CD4-positive, alpha-beta T cell treated with Interleukin-2 at 100 ng/mL for 4 hours (primary cell): ENCODE data around the gene NRXN2.

Source experiments
- DNase-seq: peaks from one replicate; pipeline ENCODE4 v3.0.0-alpha.2; 2020; ENCODE audit warnings: low spot score

The NRXN2 gene

GRCh38 chr11:64743591-64744543, 20.9 kb upstream of the NRXN2 start, which contains the start of gene RASGRP2:
TSS of gene RASGRP2 (minus strand) at chr11:64744142. CDS start at chr11:64742866, 1,276 bp downstream.
- DNase-seq = peak; percentile 86

DNA sequence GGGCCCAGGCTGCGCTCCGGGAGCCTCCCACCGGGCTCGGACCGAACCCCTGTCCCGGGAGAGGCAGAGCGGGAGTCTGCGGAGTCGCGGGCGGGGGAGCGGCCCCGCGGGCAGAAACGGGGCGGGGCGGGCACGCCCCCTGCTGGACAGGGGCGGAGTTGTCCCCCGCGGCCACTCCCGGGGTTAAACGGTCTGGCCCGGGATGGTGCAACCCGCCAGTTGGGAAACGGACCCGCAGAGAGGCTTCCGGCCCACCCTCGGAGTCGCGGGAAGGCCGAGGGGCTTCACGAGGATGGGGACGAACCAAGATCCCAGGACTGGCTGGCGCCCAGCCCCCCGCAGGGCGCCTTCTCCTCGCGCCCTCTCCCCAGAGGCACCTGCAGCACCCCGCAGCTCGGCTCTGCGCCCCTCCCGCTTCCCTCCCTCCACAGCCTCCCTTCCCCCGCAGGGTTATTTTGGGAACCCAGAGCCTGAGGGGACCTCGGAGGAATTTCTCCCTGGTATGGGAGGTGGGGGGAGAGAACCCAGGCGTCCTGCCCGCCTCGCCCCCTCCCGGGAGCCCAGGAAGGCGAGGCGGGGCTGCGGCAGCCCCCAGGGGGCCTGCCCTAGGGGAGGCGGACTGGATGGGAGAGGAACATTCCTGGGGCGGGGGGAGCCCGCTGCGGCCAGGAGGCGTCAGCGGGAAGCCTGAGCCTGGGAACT, 20.0 kb upstream of the NRXN2 start:
- peak; percentile 74 for DNase-seq

DNA sequence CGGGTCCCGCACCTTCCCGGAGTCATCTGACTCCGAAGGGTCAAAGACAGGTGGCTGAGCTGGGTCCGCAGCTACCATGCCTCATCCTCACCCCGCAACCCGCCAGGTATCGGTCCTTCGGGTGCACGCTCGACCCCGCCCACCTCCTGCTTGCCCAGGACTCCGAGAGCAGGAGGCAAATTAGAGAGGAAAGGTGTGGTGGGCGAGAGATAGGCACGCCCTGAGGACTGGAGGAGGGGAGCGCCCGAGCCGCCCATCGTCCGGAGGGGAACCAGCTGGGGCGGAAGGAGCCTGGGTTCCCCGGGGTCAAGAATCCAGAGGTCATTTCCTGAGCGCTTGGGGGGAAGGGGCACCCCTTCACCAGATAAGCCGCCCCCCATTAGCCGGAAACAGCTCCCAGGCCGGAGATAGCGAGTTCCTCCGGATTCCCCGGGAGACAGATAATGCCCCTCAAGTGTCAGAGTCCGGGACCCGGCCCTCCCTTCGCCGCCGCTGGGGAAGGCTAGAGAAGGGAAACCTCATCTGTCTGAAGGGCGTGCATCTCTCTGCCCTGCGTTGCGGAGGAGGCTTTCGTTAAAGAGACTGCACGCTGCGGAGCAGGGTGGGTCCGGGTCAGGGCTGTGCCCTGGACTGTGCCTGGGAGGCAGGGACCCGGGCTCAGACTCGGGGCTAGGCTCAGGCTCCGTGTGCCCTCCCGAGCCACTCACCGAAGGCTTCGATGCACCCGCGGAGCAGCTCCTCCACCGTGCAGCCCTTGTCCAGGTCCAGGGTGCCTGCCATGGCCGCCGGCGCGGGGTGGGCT, 19.3 kb upstream of the NRXN2 start:
- peak; percentile 27 for DNase-seq

- no peak for DNase-seq
Observed at GRCh38 chr11:64741375-64742086, 18.5 kb upstream of the NRXN2 start.

GRCh38 chr11:64739871-64740270, 16.9 kb upstream of the NRXN2 start:
- DNase-seq = no peak

- DNase-seq = no peak
Observed at GRCh38 chr11:64736654-64737053, 13.7 kb upstream of the NRXN2 start.

- DNase-seq = no peak
Observed at GRCh38 chr11:64735725-64736259, 12.8 kb upstream of the NRXN2 start.

DNA sequence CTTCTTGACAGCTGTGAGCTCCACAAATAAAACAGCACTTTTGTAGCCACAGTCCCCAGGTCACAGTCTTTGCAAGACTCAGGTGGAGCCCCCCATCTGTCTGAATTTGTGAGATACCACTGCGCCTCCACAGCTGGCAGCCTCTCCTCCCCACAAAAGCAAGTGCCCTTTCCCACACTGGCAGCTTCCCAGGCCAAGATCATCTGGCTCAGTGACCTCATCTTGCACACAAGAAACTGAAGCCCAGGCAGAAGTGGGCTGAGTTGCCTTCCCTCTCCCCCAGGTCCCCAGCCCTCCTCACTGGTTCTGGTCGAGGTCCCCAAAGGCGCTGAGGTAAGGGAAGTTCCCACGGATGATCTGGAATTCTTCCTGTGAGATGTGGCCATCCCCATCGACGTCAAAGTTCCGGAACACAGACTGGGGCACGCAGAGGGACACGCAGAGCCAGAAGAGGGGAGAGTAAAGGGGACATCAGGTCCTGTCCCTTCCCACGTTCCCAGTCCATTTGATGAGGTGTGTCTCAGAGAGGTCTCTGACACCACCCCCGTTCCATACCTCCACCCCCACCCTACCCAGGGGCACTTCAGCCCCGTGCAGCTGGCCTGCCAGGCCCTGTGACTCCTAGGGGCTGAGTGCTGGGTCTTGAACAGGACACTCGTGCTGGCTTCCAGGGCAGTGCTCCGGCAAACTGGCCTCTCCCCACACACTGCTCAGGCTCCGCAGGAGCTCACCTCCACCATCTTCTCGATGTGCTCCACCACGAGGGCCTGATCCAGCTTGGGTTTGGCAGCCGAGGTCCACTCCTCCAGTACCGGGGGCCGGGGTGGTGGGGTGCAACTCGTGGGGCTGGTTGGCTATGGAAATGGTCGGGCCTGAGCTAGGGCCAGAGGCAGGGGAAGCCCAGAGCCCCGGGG, 12.1 kb upstream of the NRXN2 start:
- no peak for DNase-seq

DNA sequence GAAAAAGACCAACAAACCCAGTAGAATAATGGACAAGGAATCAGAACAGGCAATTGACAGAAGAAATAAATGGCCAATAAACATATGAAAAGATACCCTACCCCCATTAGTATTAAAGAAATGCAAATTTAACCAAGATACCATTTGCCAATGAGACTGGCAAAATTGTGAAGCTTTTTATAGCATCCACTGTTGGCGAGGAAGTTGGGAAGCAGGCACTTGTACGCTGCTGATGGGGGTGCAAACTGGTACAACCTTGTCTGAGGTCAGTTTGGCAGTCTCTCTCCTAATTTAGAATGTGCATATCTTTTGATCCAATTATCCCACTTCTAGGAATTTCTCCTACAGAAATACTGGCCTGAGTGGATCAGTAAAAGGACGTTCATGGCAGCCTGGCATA, 8.6 kb upstream of the NRXN2 start:
- DNase-seq = no peak

DNA sequence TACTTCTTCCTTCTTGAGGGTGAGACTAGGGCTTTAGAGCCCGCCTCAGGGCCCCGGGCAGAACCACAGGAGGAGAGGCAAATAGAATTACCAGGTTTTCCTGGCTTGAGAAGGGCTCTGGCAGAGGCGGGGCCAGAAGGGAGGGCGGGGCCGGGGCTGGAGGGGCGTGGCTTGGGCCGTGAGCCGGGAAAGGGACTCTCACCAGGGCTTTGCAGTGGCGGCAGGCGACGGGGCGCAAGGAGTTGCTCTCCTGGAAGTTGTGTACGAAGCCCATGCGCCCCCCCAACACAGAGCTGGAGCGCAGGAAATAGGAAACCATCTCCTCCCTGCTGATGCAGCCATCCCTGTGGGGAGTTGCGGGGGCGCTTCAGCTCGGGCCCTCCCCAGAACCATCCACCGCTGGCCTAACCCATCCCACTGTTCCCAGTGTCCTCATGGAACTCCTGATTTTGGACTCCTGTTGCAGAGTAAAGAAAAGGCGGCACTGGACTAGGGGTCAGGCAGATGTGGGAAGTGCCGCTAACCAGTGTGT, 6.9 kb upstream of the NRXN2 start:
- no peak for DNase-seq

DNA sequence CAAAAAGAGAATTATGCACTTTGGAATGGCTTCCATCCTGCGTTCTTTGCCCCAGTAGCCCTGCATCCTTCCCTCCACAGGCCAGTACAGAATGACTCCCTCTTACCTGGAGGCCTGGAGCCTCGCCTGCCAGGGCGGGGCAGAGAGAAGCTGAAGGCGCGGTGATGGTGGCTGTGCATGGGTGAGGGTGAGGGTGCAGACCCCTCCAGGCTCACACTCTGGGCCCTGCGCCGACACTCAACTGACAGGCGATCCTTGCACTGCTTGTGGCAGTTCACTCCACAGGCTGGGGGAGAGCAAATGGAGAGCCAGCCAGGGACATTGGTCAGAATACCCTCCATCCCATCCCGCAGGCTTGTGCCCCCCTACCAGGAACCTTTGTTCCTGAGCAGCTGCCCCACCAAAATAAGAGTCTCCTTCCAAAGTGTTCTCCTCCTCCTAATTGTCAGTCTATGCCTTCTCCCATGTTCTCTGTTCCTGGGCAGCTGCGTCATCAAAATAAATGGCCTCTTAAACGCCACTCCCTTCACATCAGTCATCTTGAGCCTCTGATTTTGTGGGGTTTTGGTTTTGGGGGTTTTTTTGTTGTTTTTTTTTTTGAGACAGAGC, 5.9 kb upstream of the NRXN2 start:
- no peak for DNase-seq

GRCh38 chr11:64726867-64727530, 4.0 kb upstream of the NRXN2 start:
- no peak for DNase-seq

DNA sequence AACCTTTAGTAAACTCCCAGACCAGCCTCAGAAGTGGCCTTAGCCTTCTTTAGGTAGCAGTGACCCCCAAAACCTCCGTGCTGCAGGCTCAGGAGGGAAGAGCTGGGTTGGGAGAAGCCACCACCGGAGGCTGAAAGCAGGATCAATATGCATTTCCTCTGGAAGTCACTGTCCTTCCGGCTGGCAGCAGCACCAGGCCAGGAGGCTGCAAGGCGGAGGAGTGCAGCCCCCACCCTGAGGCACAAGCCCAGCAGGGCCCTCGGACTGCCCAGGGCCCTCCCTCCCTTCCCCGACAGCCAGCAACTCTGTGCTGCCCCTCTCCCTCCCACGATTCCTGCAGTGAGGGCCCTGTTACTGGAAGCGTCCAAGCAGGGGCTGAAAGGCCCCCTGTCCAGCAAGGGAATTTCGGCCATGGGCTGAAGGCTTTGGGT, 3.2 kb upstream of the NRXN2 start:
- no peak for DNase-seq

DNA sequence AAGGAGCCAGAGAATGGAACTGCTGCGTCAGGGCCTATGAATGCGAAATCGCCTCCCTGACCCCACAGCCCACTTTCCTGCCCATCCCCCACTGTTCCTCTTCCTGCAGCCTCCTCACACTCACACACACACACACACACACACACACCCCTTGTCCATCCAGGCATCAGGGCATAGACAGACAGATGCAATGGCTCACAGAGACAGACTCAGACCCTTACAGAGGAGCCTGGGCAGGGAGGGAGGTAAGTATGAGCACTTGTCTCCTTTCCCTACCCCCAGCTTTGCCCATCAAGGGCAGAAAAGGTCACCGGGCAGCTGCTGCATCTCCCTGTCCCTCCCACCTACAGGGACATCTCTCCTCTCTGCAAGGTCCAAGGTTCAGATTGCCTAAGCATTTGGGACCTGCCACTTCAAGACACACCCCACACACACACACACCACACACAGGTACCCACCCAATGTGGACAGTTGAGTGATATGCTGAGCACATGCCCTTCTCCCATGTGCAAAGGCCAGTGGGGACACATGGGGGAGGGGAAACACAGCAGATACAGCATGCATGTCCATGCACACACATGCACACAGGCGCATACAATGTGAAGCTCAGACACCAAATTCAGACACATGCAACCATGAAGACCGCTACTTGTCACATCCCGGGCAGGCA, 2.0 kb upstream of the NRXN2 start:
- DNase-seq = no peak

DNA sequence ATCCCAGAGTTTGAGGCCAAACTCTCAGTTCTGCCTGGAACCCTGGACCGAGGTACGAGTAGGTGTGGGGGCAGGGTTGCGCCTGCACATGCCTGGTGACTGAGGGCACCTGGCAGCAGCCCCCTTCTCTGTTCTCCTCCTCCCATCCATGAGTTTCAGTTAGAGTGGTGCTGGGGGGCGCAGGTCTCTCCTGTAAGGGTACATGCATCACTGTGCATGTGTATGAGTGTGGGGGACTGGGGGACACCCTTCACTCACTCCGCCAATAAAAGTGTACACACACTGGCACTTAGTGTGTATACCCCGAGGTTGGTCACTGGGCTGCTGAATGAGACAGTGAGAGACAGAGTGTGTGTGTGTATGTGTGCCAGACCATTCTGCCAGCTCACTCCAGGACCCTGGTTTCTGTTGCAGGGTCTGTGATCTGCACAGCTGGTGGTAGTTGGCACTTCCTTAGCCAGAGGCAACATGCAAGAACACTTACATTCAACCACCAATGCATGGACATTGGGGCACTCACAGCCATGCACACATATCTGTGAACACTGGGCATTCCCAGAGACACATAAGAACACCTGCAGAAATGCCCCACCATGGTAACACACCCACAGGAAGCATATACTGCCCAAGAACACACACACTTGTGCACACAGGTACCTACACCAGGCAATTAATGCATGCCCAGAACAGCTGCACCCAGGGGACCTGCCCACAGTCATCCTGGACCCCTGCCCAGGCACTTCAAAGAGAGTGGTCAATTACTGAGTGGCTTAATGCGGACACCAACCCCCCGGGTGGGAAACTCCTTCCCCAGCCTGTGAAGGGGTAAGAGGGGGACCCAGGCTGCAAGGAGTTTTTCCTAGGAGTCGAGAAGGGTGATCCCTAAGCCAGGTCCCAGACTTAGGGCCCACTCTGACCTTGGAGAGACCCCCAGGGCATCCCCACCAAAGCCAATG, 1.2 kb upstream of the NRXN2 start:
- DNase-seq = no peak

DNA sequence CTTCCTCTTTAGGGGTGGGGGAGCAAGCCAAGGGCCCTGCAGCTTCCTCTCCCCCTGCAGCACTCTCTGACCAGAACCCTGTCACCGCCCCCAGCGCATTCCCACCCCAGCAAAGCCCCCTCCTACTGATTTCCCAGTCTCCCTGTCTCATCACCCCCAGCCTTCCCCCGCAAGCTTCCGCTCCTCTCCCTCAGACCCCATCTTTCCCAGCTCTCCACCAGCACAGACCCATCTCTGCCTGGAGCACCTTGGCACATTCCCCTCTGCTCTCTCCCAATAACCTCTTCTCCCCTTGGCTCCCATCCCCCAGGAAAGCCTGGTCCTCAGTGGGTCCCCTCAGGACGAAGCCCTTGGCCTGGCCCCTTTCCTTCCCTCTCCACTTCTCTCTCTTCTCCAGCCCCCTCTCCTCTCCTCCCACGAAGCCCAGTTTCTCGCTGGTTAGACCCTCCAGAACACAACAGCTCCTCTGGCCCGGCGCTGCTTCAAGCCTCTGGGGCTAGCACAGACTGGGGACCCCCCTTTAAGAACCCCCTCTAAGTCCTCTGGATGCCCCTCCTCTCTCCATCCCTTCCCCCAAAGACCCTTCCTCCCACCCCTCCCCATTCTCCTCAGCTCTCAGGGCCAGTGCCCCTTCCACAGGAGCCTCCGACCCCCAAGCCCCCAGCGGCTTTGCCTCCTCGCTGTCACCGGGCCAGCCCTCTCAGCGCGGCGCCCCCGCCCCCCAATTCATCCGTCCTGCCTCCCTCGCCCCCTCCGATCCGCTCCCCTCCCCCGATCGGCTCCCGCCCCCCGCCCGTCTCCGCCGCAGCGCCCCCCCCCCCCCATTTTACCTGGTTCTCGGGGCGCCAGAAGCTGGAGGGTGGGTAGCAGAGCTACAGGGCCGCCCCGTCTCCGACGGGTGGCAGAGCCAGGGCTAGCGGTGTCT, 594 bp downstream of the NRXN2 start:
- DNase-seq = no peak
